CD4-positive, alpha-beta T cell (primary cell): ENCODE data around the gene CASP12. TPM values are rescaled to one million over a fixed set of nuclear protein-coding genes. Genes with fewer than 3 reads are reported as not detected.

Experiments used
- ATAC-seq: fragments of 200-7000 bp; cut with Tn5 transposase; one replicate; pipeline ENCODE4 v1.10.0; 2022; ENCODE audit warnings: mild to moderate bottlenecking; ENCODE audit not compliant: poor library complexity
- CTCF ChIA-PET: fragments of 350-600 bp; sonication (Branson Sonifier 250); formaldehyde crosslinking; loops from one replicate; lab custom pipeline; 2021; ENCODE audit warnings: antibody characterized with exemption, inconsistent platforms; lab: Charles Lee
- POLR2A ChIA-PET: fragments of 350-600 bp; sonication (Branson Sonifier 250); formaldehyde crosslinking; loops from one replicate; lab custom pipeline; 2021; ENCODE audit warnings: antibody characterized with exemption, inconsistent platforms; lab: Charles Lee
- DNase-seq, 14 experiments: peaks; one replicate each; pipeline ENCODE4 v3.0.0-alpha.2; 2013 to 2020; ENCODE audit warnings: mixed read lengths in 2 of 14
- H3K27ac ChIP-seq, 2 donors: one replicate each; pipeline versions ENCODE4 v1.5.1 to v1.7.0; 2013; ENCODE audit warnings: low read length in 2 of 2, low read depth in 1 of 2, mild to moderate bottlenecking in 1 of 2
- H3K27me3 ChIP-seq, 2 experiments: 1 replicate in 1 of 2; 2 replicates in 1 of 2; pipeline versions ENCODE4 v1.6.1 to v1.7.0; 2013; ENCODE audit warnings: low read length in 2 of 2, control low read depth in 1 of 2, mild to moderate bottlenecking in 1 of 2, moderate library complexity in 1 of 2; ENCODE audit not compliant: insufficient read depth in 2 of 2, control insufficient read depth in 1 of 2
- H3K36me3 ChIP-seq: one replicate; pipeline ENCODE4 v1.6.1; 2013; ENCODE audit warnings: low read length, control low read depth; ENCODE audit not compliant: insufficient read depth
- H3K4me1 ChIP-seq: one replicate; pipeline ENCODE4 v1.6.1; 2013; ENCODE audit warnings: low read length, control low read depth; ENCODE audit not compliant: insufficient read depth
- H3K4me3 ChIP-seq: one replicate; pipeline ENCODE4 v1.5.1; 2013; ENCODE audit warnings: mild to moderate bottlenecking, low read length, moderate library complexity
- H3K9me3 ChIP-seq, 2 experiments: 1 replicate in 1 of 2; 2 replicates in 1 of 2; pipeline versions ENCODE4 v1.6.1 to v1.7.0; 2013; ENCODE audit warnings: low read length in 2 of 2, mild to moderate bottlenecking in 2 of 2, control low read depth in 1 of 2, moderate library complexity in 1 of 2; ENCODE audit not compliant: control insufficient read depth in 1 of 2, insufficient read depth in 1 of 2
- H3K27ac Mint-ChIP-seq: one replicate; pipeline ENCODE4 v1.8.0; 2020; ENCODE audit warnings: mixed read lengths
- H3K27me3 Mint-ChIP-seq: one replicate; pipeline ENCODE4 v1.8.0; 2021; ENCODE audit warnings: mixed read lengths
- H3K36me3 Mint-ChIP-seq: one replicate; pipeline ENCODE4 v1.8.0; 2021; ENCODE audit warnings: low read depth, mixed read lengths
- H3K4me1 Mint-ChIP-seq: one replicate; pipeline ENCODE4 v1.8.0; 2021; ENCODE audit warnings: low read depth, mixed read lengths
- H3K4me3 Mint-ChIP-seq: one replicate; pipeline ENCODE4 v1.8.0; 2020; ENCODE audit warnings: mild to moderate bottlenecking, mixed read lengths
- H3K9me3 Mint-ChIP-seq: one replicate; pipeline ENCODE4 v1.8.0; 2020; ENCODE audit warnings: mixed read lengths
- intact Hi-C, 2 experiments: fragments of 100-400 bp; cut with DNase I in 1 of 2; cut with micrococcal nuclease in 1 of 2; formaldehyde crosslinking; loops; one replicate each; pipeline versions ENCODE4 v1.15.1 to v1.9.0; 2023 to 2025; cut with DNase I, micrococcal nuclease
- total RNA-seq, 174 experiments: library from RNA in 2 of 174; stranded (reverse) in 2 of 174; gene quantifications; one replicate each; pipeline ENCODE4 v1.2.3 and lab custom pipeline; 2021 to 2026
- TF ChIP-seq, protein P1 (sequence below): fragments of 200-600 bp; IDR thresholded peaks from one replicate; pipeline ENCODE4 v1.8.0; 2022; ENCODE audit warnings: antibody characterized with exemption, mild to moderate bottlenecking

The CASP12 gene
- total RNA-seq, 2 experiments from 2014 or later = not detected

GRCh38 chr11:104858882-104859775 lies 39.1 kb downstream of the CASP12 start:
- ChIA-PET CTCF (no interaction called here), POLR2A (interaction anchor here (1.2 kb wide), 2 partner anchors 49 to 110 kb away, joined by 3 read pairs; partner anchors contain the start of gene CASP4)
- Mint-ChIP-seq H3K27ac (peak overlapping the region; percentile 73), H3K4me1 (peaks cover 20% of the 10 kb centered on the region), H3K36me3 (no peaks in the 10 kb centered on the region), H3K4me3 (peak overlapping the region; percentile 5), H3K27me3 (no peaks in the 10 kb centered on the region), H3K9me3 (no peaks in the 10 kb centered on the region)
- ATAC-seq (no peak), DNase-seq (peak in 2 of 14 experiments; percentile 36 to 59)
- Histone ChIP-seq H3K27ac (peak overlapping the region in 1 of 2 donors; percentile 43), H3K4me3 (no peak overlapping the region), H3K36me3 (no peaks in the 10 kb centered on the region), H3K9me3 (no peaks in the 10 kb centered on the region), H3K27me3 (no peaks in the 10 kb centered on the region), H3K4me1 (peaks cover 5% of the 10 kb centered on the region)
- TF ChIP-seq, protein P1, sequence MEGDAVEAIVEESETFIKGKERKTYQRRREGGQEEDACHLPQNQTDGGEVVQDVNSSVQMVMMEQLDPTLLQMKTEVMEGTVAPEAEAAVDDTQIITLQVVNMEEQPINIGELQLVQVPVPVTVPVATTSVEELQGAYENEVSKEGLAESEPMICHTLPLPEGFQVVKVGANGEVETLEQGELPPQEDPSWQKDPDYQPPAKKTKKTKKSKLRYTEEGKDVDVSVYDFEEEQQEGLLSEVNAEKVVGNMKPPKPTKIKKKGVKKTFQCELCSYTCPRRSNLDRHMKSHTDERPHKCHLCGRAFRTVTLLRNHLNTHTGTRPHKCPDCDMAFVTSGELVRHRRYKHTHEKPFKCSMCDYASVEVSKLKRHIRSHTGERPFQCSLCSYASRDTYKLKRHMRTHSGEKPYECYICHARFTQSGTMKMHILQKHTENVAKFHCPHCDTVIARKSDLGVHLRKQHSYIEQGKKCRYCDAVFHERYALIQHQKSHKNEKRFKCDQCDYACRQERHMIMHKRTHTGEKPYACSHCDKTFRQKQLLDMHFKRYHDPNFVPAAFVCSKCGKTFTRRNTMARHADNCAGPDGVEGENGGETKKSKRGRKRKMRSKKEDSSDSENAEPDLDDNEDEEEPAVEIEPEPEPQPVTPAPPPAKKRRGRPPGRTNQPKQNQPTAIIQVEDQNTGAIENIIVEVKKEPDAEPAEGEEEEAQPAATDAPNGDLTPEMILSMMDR = no peak
- intact Hi-C loops = no loop called here

GRCh38 chr11:104856607-104857006 lies 41.7 kb downstream of the CASP12 start:
- Mint-ChIP-seq H3K9me3 (no peaks in the 10 kb centered on the region), H3K4me1 (peaks cover 20% of the 10 kb centered on the region)

GRCh38 chr11:104855965-104856364 lies 42.3 kb downstream of the CASP12 start:
- CTCF ChIA-PET = no interaction called here
- ATAC-seq (no peak), DNase-seq (no peak)
- intact Hi-C loops = no loop called here
- TF ChIP-seq, protein P1 = no peak
- no peak overlapping the region for H3K4me3 Mint-ChIP-seq
- H3K4me1 Mint-ChIP-seq = peaks cover 20% of the 10 kb centered on the region
- no peaks in the 10 kb centered on the region for H3K9me3 Mint-ChIP-seq
- peaks cover 5% of the 10 kb centered on the region for H3K4me1 ChIP-seq
- POLR2A ChIA-PET = no interaction called here
- no peak overlapping the region for H3K4me3 ChIP-seq
- no peaks in the 10 kb centered on the region for H3K36me3 ChIP-seq
- H3K27ac Mint-ChIP-seq = no peak overlapping the region
- no peaks in the 10 kb centered on the region for H3K36me3 Mint-ChIP-seq
- H3K9me3 ChIP-seq = no peaks in the 10 kb centered on the region
- no peaks in the 10 kb centered on the region for H3K27me3 ChIP-seq
- no peaks in the 10 kb centered on the region for H3K27me3 Mint-ChIP-seq
- H3K27ac ChIP-seq = no peak overlapping the region

More at GRCh38 chr11:104856607-104857006, 41.7 kb downstream of the CASP12 start:
- intact Hi-C loops = no loop called here
- Histone ChIP-seq H3K27me3 (no peaks in the 10 kb centered on the region), H3K27ac (no peak overlapping the region), H3K4me1 (peaks cover 5% of the 10 kb centered on the region), H3K4me3 (no peak overlapping the region), H3K9me3 (no peaks in the 10 kb centered on the region), H3K36me3 (no peaks in the 10 kb centered on the region)
- no peaks in the 10 kb centered on the region for H3K36me3 Mint-ChIP-seq
- DNase-seq (no peak), ATAC-seq (no peak)
- TF ChIP-seq, protein P1 = no peak
- no peak overlapping the region for H3K4me3 Mint-ChIP-seq
- no peaks in the 10 kb centered on the region for H3K27me3 Mint-ChIP-seq
- no peak overlapping the region for H3K27ac Mint-ChIP-seq
- ChIA-PET POLR2A (no interaction called here), CTCF (no interaction called here)
